Measurements from ENCODE around the gene DBET.
"Not testable (repeated sequence)": the region's sequence is repeated elsewhere in the genome, so short reads cannot be mapped to it uniquely, and the experiment has no call there.

The DBET gene

DNA sequence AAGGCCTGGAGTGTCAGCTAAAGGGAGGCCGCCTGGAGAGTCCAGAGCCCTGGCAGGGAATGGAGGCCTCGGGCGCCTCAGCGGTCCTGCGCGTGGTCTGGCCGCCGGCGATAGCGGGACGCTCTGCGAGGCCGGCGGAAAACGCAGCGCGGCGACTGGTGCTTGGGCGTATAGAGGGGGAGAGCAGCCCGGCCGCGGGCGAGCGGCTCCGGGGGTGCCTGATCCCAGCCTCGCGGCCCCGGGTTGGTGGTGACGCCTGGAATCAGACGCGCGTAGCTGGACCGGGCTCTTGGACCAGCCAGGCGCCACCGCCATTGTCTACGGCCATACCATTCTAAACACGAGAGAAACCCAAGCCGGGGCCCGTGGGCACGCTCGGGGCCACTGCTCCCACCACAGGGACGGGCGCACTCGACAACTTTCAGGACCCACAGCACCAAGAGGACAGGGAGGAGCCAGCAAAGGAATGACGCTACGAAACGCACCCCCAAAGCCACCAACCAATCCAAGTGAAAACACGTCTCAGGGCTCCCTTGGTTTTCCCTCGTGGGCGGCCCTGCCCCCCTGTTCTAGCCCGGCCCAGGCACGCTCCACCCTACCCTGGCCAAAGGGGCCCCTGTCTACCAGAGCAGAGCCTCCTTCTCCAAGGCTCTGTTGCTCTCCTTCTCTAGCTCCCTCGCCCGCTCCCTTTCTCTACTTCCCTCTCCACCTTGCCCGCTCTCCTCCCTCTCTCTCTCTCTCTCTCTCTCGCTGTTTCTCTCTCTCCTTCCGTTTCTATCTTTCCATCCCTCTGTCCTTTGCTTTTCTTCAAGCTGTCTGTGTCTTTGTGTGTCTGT lies 45.1 kb upstream of the DBET start:
- no peaks in the 10 kb centered on the region for H3K27me3 ChIP-seq (ENCODE audit: insufficient read depth, low read length, poor library complexity)
- peaks cover 17% of the 10 kb centered on the region for H3K9me3 ChIP-seq (ENCODE audit: insufficient read depth, low read length, severe bottlenecking)
- no peak overlapping the region for H2AFZ ChIP-seq (ENCODE audit: low read depth, low read length)
- H3K9ac ChIP-seq (ENCODE audit: low read depth, low read length) = no peak overlapping the region
- DNase-seq (no peak), ATAC-seq (ENCODE audit: insufficient read depth, low read depth) (no peak)
- no peaks in the 10 kb centered on the region for H3K4me1 ChIP-seq (ENCODE audit: insufficient read depth, low read length)
- H4K20me1 ChIP-seq (ENCODE audit: insufficient read depth, low read length) = no peaks in the 10 kb centered on the region
- no peak overlapping the region for H3K27ac ChIP-seq (ENCODE audit: low read length)
- no peak overlapping the region for H3K4me2 ChIP-seq (ENCODE audit: insufficient read depth, low read length)
- no peaks in the 10 kb centered on the region for H3K79me2 ChIP-seq (ENCODE audit: insufficient read depth, low read length)
- TF ChIP-seq EZH2 (IDR thresholded peaks at IDR 0.05; ENCODE audit: borderline replicate concordance, low read depth, low read length, severe bottlenecking) (no peak), CTCF (IDR thresholded peaks at IDR 0.05; ENCODE audit: borderline replicate concordance, extremely low read depth, low read length, poor library complexity, severe bottlenecking) (no peak)
- H3K4me3 ChIP-seq (ENCODE audit: low read depth in 1 of 2, low read length in 2 of 2) = no peak overlapping the region
- no peaks in the 10 kb centered on the region for H3K36me3 ChIP-seq (ENCODE audit: insufficient read depth, low read length)

DNA sequence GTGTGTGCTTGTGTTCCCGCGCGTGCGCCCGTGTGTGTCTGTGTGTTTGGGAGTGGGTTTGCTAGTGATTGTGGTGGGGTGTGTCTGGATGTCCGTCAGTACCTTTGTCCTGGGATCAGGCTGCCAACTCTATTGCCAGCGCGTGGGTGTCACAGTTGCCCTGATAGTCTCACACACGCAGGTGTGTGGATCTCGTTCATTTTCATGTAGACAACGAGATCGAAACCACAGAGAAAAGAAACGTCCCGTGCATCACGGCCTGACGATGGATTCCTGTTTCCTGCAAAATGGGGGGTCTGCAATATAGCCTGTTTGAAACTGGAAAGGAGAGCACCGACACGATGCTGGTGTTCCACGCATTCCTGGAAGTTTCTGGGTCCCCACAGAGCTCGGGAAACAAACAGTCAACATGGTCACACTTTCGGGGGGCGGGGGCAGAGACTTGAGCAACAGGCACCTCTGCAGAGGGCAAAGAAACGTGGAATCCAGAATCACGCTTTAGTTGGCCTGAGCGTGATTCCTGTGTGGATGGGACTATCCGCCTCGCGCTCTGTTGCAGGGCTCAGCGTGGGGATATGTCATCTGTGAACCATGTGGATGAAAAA lies 44.3 kb upstream of the DBET start:
- H3K27me3 ChIP-seq (ENCODE audit: insufficient read depth, low read length, poor library complexity) = not testable (repeated sequence)

GRCh38 chr4:190020790-190021717 lies 43.2 kb upstream of the DBET start:
- TF ChIP-seq CTCF (IDR thresholded peaks at IDR 0.05; ENCODE audit: borderline replicate concordance, extremely low read depth, low read length, poor library complexity, severe bottlenecking) (no peak), EZH2 (IDR thresholded peaks at IDR 0.05; ENCODE audit: borderline replicate concordance, low read depth, low read length, severe bottlenecking) (no peak)
- Histone ChIP-seq H4K20me1 (ENCODE audit: insufficient read depth, low read length) (no peaks in the 10 kb centered on the region), H2AFZ (ENCODE audit: low read depth, low read length) (no peak overlapping the region), H3K9me3 (ENCODE audit: insufficient read depth, low read length, severe bottlenecking) (peaks cover 9% of the 10 kb centered on the region), H3K27me3 (ENCODE audit: insufficient read depth, low read length, poor library complexity) (no peaks in the 10 kb centered on the region), H3K4me2 (ENCODE audit: insufficient read depth, low read length) (no peak overlapping the region), H3K27ac (ENCODE audit: low read length) (no peak overlapping the region), H3K36me3 (ENCODE audit: insufficient read depth, low read length) (no peaks in the 10 kb centered on the region), H3K4me3 (ENCODE audit: low read depth in 1 of 2, low read length in 2 of 2) (no peak overlapping the region), H3K9ac (ENCODE audit: low read depth, low read length) (no peak overlapping the region), H3K4me1 (ENCODE audit: insufficient read depth, low read length) (no peaks in the 10 kb centered on the region), H3K79me2 (ENCODE audit: insufficient read depth, low read length) (no peaks in the 10 kb centered on the region)
- DNase-seq (no peak), ATAC-seq (ENCODE audit: insufficient read depth, low read depth) (no peak)

More for the DNA sequence above, 44.3 kb upstream of the DBET start:
- not testable (repeated sequence) for DNase-seq; H3K4me1 ChIP-seq (ENCODE audit: insufficient read depth, low read length); ATAC-seq (ENCODE audit: insufficient read depth, low read depth); H3K36me3 ChIP-seq (ENCODE audit: insufficient read depth, low read length); H3K4me3 ChIP-seq (ENCODE audit: low read depth in 1 of 2, low read length in 2 of 2); H4K20me1 ChIP-seq (ENCODE audit: insufficient read depth, low read length); H3K4me2 ChIP-seq (ENCODE audit: insufficient read depth, low read length); H3K9ac ChIP-seq (ENCODE audit: low read depth, low read length); H3K79me2 ChIP-seq (ENCODE audit: insufficient read depth, low read length); H3K27ac ChIP-seq (ENCODE audit: low read length); H2AFZ ChIP-seq (ENCODE audit: low read depth, low read length)
- H3K9me3 ChIP-seq (ENCODE audit: insufficient read depth, low read length, severe bottlenecking) = peaks cover 17% of the 10 kb centered on the region

DNA sequence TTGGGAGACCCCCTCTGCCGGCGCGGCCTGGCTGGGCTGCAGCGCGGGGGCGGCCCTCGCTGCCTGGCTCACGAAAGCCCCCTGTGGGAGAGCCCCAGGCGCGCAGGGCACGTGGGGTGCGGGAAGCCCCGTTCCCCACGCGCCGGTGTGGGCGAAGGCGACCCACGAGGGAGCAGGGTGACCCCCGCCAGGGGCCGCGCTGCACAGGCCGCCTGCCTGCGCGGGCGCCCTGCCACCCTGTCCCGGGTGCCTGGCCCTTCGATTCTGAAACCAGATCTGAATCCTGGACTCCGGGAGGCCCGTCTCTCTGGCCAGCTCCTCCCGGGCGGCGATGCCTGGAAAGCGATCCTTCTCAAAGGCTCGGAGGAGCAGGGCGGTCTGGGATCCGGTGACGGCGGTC lies 42.3 kb upstream of the DBET start:
- H3K9me3 ChIP-seq (ENCODE audit: insufficient read depth, low read length, severe bottlenecking); H3K4me3 ChIP-seq (ENCODE audit: low read depth in 1 of 2, low read length in 2 of 2); H4K20me1 ChIP-seq (ENCODE audit: insufficient read depth, low read length); H3K79me2 ChIP-seq (ENCODE audit: insufficient read depth, low read length); H3K36me3 ChIP-seq (ENCODE audit: insufficient read depth, low read length); H3K9ac ChIP-seq (ENCODE audit: low read depth, low read length); H3K27ac ChIP-seq (ENCODE audit: low read length); H3K4me1 ChIP-seq (ENCODE audit: insufficient read depth, low read length); H2AFZ ChIP-seq (ENCODE audit: low read depth, low read length); H3K27me3 ChIP-seq (ENCODE audit: insufficient read depth, low read length, poor library complexity); ATAC-seq (ENCODE audit: insufficient read depth, low read depth); DNase-seq; H3K4me2 ChIP-seq (ENCODE audit: insufficient read depth, low read length): not testable (repeated sequence)

DNA sequence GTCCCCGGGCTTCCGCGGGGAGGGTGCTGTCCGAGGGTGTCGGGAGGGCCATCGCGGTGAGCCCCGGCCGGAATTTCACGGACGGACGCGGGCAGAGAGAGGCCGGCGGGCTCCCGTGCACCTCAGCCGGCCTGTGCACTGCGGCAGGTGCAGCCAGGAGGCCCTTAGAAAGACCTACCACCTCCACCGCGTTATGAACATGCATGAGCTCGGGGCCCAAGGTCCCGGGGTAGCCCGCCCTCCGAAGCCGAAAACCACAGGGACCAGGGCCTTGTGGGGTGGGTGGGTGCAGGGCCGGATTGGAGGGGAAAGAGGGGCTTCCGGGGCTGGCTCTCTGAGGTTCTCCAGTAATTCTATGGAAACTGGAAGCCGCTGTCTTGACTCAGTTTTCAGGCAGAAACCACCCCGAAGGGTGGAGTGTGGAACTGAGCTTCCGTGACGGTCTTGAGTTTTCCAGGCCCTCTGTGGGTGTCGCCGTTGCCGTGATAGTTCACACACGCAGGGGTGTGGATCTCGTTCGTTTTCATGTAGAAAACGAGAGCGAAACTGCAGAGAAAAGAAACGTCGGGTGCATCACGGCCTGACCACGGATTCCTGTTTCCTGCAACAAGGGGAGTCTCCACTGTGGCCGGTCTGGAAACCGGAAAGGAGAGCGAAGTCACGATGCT lies 41.6 kb upstream of the DBET start:
- H3K27me3 ChIP-seq (ENCODE audit: insufficient read depth, low read length, poor library complexity); H3K4me1 ChIP-seq (ENCODE audit: insufficient read depth, low read length); H3K27ac ChIP-seq (ENCODE audit: low read length); DNase-seq; H3K4me2 ChIP-seq (ENCODE audit: insufficient read depth, low read length); ATAC-seq (ENCODE audit: insufficient read depth, low read depth); H2AFZ ChIP-seq (ENCODE audit: low read depth, low read length); H3K36me3 ChIP-seq (ENCODE audit: insufficient read depth, low read length); H4K20me1 ChIP-seq (ENCODE audit: insufficient read depth, low read length); H3K4me3 ChIP-seq (ENCODE audit: low read depth in 1 of 2, low read length in 2 of 2); H3K9me3 ChIP-seq (ENCODE audit: insufficient read depth, low read length, severe bottlenecking); H3K79me2 ChIP-seq (ENCODE audit: insufficient read depth, low read length); H3K9ac ChIP-seq (ENCODE audit: low read depth, low read length): not testable (repeated sequence)

DNA sequence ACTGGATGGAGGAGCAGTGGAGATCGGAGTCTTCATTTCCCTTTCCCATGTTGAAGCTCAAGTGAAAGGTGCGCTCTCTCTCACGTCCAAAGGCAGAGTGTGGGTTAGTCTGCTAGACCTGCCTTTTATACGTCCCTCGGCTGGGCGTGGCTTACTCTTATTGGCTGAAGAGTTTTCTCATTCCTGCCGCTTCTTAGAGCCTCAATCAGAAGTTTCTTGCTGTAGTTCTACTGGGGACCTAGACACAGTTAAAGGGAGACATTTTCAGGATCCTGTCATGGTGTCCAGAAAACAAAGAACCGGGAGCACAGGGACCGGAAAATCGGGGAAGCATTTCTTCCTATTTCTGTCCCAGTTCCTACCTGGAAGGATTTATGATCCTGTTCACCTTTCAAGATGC lies 37.1 kb upstream of the DBET start, which contains the start of gene FRG2:
FRG2 (minus strand) TSS at position 101 of the 400 bp plus-strand sequence; CDS start at position 49, 52 bp downstream.
- not testable (repeated sequence) for ATAC-seq (ENCODE audit: insufficient read depth, low read depth)

More for the DNA sequence above, 37.1 kb upstream of the DBET start, which contains the start of gene FRG2:
- H3K4me2 ChIP-seq (ENCODE audit: insufficient read depth, low read length); H3K9ac ChIP-seq (ENCODE audit: low read depth, low read length); H3K36me3 ChIP-seq (ENCODE audit: insufficient read depth, low read length); H3K4me3 ChIP-seq (ENCODE audit: low read depth in 1 of 2, low read length in 2 of 2); H3K9me3 ChIP-seq (ENCODE audit: insufficient read depth, low read length, severe bottlenecking); DNase-seq; H3K27me3 ChIP-seq (ENCODE audit: insufficient read depth, low read length, poor library complexity); H3K27ac ChIP-seq (ENCODE audit: low read length); H4K20me1 ChIP-seq (ENCODE audit: insufficient read depth, low read length); H3K79me2 ChIP-seq (ENCODE audit: insufficient read depth, low read length); H3K4me1 ChIP-seq (ENCODE audit: insufficient read depth, low read length); H2AFZ ChIP-seq (ENCODE audit: low read depth, low read length): not testable (repeated sequence)

Measured in DND-41 (cell line).